ENCODE data around the gene AKR1E2.
"Not testable (repeated sequence)": the region's sequence is repeated elsewhere in the genome, so short reads cannot be mapped to it uniquely, and the experiment has no call there.

AKR1E2 gene

DNA sequence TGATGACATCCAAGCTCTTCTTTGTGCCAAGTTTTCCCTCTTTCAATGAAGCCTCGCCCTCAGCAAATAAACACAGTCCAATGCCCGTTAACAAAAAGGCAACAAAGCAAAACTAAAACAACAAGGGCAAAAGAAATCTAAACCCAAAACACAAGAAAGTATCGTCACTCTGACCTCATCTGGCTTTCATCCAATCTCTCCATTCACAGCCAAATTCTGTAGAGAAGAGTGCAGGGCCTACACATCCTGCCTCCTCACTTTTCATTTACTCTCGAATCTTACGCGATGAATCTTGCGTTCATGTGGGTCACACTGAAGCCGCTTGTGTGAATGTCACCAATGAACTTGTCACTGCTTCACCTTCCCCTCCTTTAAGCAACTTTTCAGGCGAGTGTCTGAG, 15.9 kb upstream of the AKR1E2 start:
- TF ChIP-seq SUZ12 (IDR thresholded peaks at IDR 0.05) (no peak), LEF1 (IDR thresholded peaks at IDR 0.05; ENCODE audit: borderline replicate concordance) (no peak), BHLHE40 (IDR thresholded peaks at IDR 0.05; ENCODE audit: borderline replicate concordance) (no peak), FOXM1 (IDR thresholded peaks at IDR 0.05; ENCODE audit: borderline replicate concordance) (no peak), FOXK2 (IDR thresholded peaks at IDR 0.05) (no peak), ELF4 (IDR thresholded peaks at IDR 0.05) (no peak), L3MBTL2 (conservative IDR thresholded peaks at IDR 0.05) (no peak), ARNT (IDR thresholded peaks at IDR 0.05) (no peak), ZNF384 (IDR thresholded peaks at IDR 0.05) (no peak), NFRKB (IDR thresholded peaks at IDR 0.05) (no peak), FOXA1 (IDR thresholded peaks at IDR 0.05) (no peak), SP1 (IDR thresholded peaks at IDR 0.05) (no peak), CTBP1 (IDR thresholded peaks at IDR 0.05; ENCODE audit: borderline replicate concordance) (no peak), TARDBP (IDR thresholded peaks at IDR 0.05) (no peak), HDGF (IDR thresholded peaks at IDR 0.05; ENCODE audit: borderline replicate concordance) (no peak)
- TF ChIP-seq, protein P1, sequence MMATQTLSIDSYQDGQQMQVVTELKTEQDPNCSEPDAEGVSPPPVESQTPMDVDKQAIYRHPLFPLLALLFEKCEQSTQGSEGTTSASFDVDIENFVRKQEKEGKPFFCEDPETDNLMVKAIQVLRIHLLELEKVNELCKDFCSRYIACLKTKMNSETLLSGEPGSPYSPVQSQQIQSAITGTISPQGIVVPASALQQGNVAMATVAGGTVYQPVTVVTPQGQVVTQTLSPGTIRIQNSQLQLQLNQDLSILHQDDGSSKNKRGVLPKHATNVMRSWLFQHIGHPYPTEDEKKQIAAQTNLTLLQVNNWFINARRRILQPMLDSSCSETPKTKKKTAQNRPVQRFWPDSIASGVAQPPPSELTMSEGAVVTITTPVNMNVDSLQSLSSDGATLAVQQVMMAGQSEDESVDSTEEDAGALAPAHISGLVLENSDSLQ (IDR thresholded peaks at IDR 0.05), result no peak
- no peak for DNase-seq (ENCODE audit: extremely low spot score)
- ChIA-PET CTCF (no interaction called here), POLR2A (no interaction called here)

DNA sequence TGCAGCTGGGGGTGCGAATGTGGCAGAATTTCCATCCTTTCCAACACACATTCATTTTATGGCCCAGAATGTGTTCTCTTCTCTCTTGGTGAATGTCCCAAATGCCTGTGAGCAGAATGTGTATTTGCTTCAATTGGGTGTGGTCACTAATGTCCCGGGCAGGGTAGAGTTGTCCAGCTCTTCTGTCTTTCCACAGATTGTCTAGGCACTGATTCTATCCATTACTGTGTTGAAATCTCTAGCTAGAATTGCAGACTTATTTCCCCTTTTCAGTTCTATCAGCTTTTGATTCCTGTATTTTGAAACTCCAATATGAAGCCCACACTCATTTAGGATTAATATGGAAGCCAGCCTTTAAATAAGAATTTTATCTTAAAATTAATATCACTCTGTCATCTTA, 14.0 kb upstream of the AKR1E2 start:
- CTCF ChIA-PET, result no interaction called here
- TF ChIP-seq FOXM1 (IDR thresholded peaks at IDR 0.05; ENCODE audit: borderline replicate concordance) (no peak), ELF4 (IDR thresholded peaks at IDR 0.05) (no peak), NFRKB (IDR thresholded peaks at IDR 0.05) (no peak), CTBP1 (IDR thresholded peaks at IDR 0.05; ENCODE audit: borderline replicate concordance) (no peak), FOXK2 (IDR thresholded peaks at IDR 0.05) (no peak), SUZ12 (IDR thresholded peaks at IDR 0.05) (no peak), SP1 (IDR thresholded peaks at IDR 0.05) (no peak), TARDBP (IDR thresholded peaks at IDR 0.05) (no peak), L3MBTL2 (conservative IDR thresholded peaks at IDR 0.05) (no peak), ZNF384 (IDR thresholded peaks at IDR 0.05) (no peak), BHLHE40 (IDR thresholded peaks at IDR 0.05; ENCODE audit: borderline replicate concordance) (no peak), HDGF (IDR thresholded peaks at IDR 0.05; ENCODE audit: borderline replicate concordance) (no peak), FOXA1 (IDR thresholded peaks at IDR 0.05) (no peak), ARNT (IDR thresholded peaks at IDR 0.05) (no peak), LEF1 (IDR thresholded peaks at IDR 0.05; ENCODE audit: borderline replicate concordance) (no peak)
- TF ChIP-seq, protein P1 (IDR thresholded peaks at IDR 0.05), result no peak
- POLR2A ChIA-PET, result no interaction called here
- no peak for DNase-seq (ENCODE audit: extremely low spot score)

DNA sequence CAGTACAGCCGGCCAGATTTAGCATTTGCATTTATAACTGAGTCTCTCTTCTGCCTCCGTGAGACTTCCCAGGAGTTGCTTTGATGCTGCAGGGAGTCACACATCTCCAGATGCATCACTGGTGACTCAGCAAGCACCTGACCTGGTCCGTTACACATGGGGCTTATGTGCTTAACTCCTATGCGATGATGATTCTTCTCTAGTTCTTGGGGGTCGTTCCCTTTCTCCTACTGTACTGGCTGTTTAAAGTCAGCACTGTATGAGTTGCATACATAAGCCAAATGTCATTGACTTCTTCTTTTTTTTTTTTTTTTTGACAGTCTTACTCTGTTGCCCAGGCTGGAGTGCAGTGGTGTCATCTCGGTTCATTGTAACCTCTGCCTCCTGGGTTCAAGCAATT, 13.0 kb upstream of the AKR1E2 start:
- no peak for DNase-seq (ENCODE audit: extremely low spot score)
- POLR2A ChIA-PET, result no interaction called here
- TF ChIP-seq SUZ12 (IDR thresholded peaks at IDR 0.05) (no peak), HDGF (IDR thresholded peaks at IDR 0.05; ENCODE audit: borderline replicate concordance) (no peak), NFRKB (IDR thresholded peaks at IDR 0.05) (no peak), L3MBTL2 (conservative IDR thresholded peaks at IDR 0.05) (no peak), BHLHE40 (IDR thresholded peaks at IDR 0.05; ENCODE audit: borderline replicate concordance) (no peak), SP1 (IDR thresholded peaks at IDR 0.05) (no peak), TARDBP (IDR thresholded peaks at IDR 0.05) (no peak), FOXM1 (IDR thresholded peaks at IDR 0.05; ENCODE audit: borderline replicate concordance) (no peak), LEF1 (IDR thresholded peaks at IDR 0.05; ENCODE audit: borderline replicate concordance) (no peak)
- CTCF ChIA-PET, result interaction anchor here (0.7 kb wide), 1 partner anchor 504 kb away, joined by 4 read pairs; no protein-coding TSS in a partner anchor

DNA sequence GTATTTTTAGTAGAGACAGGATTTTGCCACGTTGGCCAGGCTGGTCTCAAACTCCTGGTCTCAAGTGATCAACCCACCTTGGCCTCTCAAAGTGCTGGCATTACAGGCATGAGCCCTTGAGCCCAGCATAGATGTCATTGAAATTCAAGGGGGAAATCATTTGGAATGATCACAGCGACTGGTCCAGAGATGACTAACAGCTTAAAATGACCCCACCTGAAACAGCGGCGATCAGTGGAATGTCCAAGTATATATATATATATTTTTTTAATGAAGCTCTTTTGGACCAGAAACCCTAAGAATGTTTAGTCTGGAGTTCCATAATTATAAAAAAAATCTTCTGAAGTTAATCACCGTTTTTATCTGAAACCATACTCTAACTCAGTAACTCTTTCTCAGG, 12.5 kb upstream of the AKR1E2 start:
- CTCF ChIA-PET, result interaction anchor here (0.7 to 2.1 kb wide), 3 partner anchors 34 to 505 kb away, joined by 4 to 7 read pairs (median 4); no protein-coding TSS in a partner anchor
- no peak for TF ChIP-seq ARNT (IDR thresholded peaks at IDR 0.05)
- no peak for TF ChIP-seq L3MBTL2 (conservative IDR thresholded peaks at IDR 0.05)
- no peak for TF ChIP-seq ZNF384 (IDR thresholded peaks at IDR 0.05)
- TF ChIP-seq BHLHE40 (IDR thresholded peaks at IDR 0.05; ENCODE audit: borderline replicate concordance), result no peak
- POLR2A ChIA-PET, result no interaction called here
- DNase-seq (ENCODE audit: extremely low spot score), result no peak

DNA sequence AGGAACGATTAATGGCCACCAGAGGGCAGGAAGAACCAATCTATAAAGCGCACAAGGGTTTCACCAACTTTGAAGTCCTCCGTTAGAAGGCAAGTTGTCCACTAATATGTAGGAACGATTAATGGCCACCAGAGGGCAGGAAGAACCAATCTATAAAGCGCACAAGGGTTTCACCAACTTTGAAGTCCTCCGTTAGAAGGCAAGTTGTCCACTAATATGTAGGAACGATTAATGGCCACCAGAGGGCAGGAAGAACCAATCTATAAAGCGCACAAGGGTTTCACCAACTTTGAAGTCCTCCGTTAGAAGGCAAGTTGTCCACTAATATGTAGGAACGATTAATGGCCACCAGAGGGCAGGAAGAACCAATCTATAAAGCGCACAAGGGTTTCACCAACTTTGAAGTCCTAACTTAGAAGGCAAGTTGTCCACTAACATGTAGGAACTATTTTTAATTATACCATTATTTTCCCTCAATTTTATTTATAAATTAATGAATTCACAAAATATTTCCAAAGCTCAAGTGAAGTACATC, 10.3 kb upstream of the AKR1E2 start:
- CTCF ChIA-PET, result interaction anchor here (0.6 to 2.1 kb wide), 6 partner anchors 16 to 807 kb away, joined by 3 to 10 read pairs (median 4); no protein-coding TSS in a partner anchor
- DNase-seq (ENCODE audit: extremely low spot score); POLR2A ChIA-PET: not testable (repeated sequence)

DNA sequence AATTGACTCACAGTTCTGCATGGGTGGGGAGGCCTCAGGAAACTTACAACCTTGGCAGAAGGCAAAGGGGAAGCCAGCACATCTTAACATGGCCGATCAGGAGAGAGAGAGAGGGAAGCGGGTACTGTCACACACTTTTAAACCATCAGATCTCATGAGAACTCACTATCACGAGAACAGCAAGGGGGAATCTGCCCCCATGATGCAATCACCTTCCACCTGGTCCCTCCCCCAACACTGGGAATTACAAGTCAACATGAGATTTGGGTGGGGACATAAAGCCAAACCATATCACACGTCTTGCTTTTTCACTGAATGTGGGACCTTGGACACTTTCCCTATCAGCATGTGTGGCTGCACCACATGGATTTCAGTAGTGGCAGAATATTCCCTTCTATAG, 9.0 kb upstream of the AKR1E2 start:
- no peak for TF ChIP-seq LEF1 (IDR thresholded peaks at IDR 0.05; ENCODE audit: borderline replicate concordance)
- TF ChIP-seq ARNT (IDR thresholded peaks at IDR 0.05), result no peak
- TF ChIP-seq BHLHE40 (IDR thresholded peaks at IDR 0.05; ENCODE audit: borderline replicate concordance), result no peak
- no peak for TF ChIP-seq CTBP1 (IDR thresholded peaks at IDR 0.05; ENCODE audit: borderline replicate concordance)
- no peak for TF ChIP-seq SP1 (IDR thresholded peaks at IDR 0.05)
- TF ChIP-seq, protein P1 (IDR thresholded peaks at IDR 0.05), result no peak
- CTCF ChIA-PET, result no interaction called here
- no peak for DNase-seq (ENCODE audit: extremely low spot score)
- POLR2A ChIA-PET, result no interaction called here

DNA sequence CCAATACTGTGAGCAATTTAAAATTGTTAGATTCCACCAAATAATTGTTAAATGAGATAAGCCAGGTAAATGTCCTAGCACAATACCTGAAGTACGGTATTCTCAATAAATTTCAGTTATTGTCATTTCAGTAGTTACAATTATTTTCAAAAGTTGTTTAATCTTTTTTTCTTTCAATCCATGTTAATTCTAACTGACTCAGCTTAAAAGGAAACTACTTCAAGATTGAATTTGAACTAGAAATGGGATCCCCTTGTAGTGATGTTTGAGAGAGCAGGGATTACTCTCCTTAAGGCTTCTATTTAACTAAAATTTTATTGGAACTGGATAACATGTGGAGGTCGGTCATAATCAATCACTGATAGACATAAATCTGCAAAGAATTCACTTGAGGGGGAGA, 6.9 kb upstream of the AKR1E2 start:
- TF ChIP-seq FOXM1 (IDR thresholded peaks at IDR 0.05; ENCODE audit: borderline replicate concordance), result no peak
- no peak for TF ChIP-seq FOXK2 (IDR thresholded peaks at IDR 0.05)
- TF ChIP-seq, protein P1 (IDR thresholded peaks at IDR 0.05), result no peak
- TF ChIP-seq TARDBP (IDR thresholded peaks at IDR 0.05), result no peak
- no peak for TF ChIP-seq ZNF384 (IDR thresholded peaks at IDR 0.05)
- no peak for TF ChIP-seq LEF1 (IDR thresholded peaks at IDR 0.05; ENCODE audit: borderline replicate concordance)
- TF ChIP-seq FOXA1 (IDR thresholded peaks at IDR 0.05), result no peak
- no peak for TF ChIP-seq SUZ12 (IDR thresholded peaks at IDR 0.05)
- TF ChIP-seq ARNT (IDR thresholded peaks at IDR 0.05), result no peak
- POLR2A ChIA-PET, result no interaction called here
- no peak for DNase-seq (ENCODE audit: extremely low spot score)
- CTCF ChIA-PET, result no interaction called here

All from HEK293T (cell line).